GM18502 (cell line): Measurements from ENCODE around the gene MCUB.
A peak's percentile ranks its signal among the peaks of the same experiment; 100 is the strongest.
"Not testable (repeated sequence)": the region's sequence is repeated elsewhere in the genome, so short reads cannot be mapped to it uniquely, and the experiment has no call there.

Source experiments
- ATAC-seq: cut with Tn5 transposase; IDR thresholded peaks from one replicate; pipeline ENCODE4 v1.9.1; 2021; ENCODE audit warnings: mild to moderate bottlenecking; ENCODE audit not compliant: unreplicated experiment, poor library complexity

MCUB gene

DNA sequence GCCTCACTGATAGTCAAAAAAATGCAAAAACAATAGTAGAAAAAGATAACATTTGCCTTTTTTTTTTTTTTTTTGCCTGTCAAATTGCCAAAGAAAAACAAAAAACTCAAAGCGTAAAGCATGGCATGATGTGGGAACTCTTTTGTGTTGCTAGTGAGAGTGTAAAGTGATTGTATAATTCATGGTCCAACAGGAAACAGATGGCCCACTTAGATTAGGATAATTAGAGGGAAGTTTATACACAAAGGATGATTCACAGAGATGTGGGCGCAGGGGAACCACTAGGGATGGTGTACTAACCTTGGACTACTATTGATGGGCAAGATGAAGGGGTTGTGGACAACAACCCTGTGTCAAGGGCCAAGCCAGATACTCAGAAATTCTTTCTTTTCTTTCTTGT is 16.4 kb downstream of the MCUB start:
- no peak for ATAC-seq

DNA sequence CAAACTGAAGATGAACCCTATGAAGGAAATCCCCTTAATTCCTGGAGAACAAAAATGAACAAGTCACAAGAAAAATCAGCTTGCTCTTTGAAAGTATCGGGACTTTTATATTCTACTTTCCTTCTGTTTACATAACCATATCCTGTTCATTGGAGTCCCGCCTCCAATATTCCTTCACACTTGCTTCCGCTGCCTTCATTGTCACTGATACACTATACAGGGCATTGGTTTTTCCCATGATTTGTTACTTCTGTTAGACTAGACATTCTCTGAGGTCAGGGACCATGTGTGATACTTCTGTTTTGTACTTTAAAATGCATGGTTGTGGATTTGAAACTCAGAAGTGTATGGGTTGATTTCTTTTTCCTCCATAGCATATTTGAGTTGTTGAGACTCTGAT is 18.8 kb downstream of the MCUB start:
- no peak for ATAC-seq

DNA sequence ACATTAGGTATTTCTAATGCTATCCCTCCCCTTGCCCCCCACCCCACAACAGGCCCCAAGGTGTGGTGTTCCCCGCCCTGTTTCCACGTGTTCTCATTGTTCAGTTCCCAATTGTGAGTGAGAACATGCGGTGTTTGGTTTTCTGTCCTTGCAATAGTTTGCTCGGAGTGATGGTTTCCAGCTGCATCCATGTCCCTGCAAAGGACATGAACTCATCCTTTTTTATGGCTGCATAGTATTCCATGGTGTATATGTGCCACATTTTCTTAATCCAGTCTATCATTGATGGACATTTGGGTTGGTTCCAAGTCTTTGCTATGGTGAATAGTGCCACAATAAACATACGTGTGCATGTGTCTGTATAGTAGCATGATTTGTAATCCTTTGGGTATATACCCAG is 20.0 kb downstream of the MCUB start:
- not testable (repeated sequence) for ATAC-seq

DNA sequence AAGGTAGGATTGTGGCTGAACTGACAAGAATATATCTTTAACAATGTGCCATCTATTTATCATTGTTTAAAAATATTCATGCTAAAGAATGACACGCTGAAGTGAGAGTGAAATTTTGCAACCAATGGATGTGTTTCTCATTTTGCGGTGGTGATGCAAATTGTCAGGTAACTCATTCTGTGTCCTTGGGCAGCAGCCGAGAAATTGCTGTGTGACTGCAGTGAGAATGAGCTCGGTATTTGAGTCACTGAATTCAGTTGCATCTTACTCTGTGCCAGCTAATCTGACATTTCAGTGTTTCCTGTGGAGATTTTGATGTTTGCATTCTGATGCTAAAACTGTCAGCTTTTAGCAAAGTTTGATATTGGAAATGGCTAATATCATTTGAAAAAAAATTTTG is 28.1 kb downstream of the MCUB start:
- ATAC-seq, result peak; percentile 99

DNA sequence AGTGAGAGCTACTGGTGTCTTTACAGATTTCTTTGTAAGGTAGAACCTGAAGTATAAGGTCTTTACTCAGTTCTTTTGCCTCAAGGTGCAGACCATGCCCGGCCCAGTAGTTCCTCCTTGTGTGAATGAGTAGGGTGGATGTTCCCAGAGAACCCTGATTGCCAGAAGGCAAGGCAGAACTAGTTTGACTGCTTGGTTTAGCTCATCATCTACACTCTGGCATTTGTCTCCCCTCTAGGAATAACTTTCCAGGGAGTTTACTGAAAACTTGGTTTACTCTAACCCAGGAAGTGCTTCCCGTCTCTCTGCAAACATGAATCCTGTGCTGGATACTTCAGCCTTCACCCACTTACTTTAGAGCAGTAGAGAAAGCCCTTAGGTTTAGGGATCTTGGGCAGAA is 29.1 kb downstream of the MCUB start:
- no peak for ATAC-seq

DNA sequence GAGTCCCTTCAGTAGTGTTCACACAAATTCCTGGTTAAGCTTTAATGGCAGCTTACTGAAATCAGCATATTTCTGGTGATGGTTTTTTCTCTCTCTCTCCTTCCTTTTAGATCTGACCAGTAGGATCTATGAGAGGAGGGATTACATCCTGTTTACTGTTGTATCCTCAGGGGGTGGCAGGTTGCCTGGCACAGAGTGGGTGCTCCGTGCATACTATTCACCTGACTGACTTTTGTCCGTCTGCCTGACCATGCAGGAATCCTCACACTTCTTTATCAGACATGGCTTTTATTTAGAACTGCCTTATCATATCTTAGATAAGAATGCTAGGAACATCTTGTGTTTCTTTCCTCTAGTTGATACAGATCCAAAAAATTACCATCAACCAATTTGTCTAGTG is 29.6 kb downstream of the MCUB start:
- ATAC-seq, result no peak

DNA sequence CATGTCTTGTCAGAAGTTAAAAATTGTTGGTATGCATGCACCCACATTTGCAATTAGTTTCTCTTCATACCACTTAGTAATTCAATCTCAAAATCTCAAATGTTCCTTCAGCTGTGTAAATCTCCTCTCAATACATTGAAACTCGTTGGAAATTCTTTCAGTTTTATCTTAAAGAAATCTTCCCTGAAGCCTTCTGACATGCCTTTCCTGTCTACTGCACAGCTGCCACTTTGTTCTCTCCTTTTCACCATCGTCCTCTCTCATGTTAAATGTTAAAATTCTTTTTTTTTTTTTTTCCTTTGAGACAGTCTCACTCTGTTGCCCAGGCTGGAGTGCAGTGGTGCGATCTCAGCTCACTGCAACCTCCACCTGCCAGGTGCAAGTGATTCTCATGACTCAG is 30.9 kb downstream of the MCUB start:
- ATAC-seq, result no peak

DNA sequence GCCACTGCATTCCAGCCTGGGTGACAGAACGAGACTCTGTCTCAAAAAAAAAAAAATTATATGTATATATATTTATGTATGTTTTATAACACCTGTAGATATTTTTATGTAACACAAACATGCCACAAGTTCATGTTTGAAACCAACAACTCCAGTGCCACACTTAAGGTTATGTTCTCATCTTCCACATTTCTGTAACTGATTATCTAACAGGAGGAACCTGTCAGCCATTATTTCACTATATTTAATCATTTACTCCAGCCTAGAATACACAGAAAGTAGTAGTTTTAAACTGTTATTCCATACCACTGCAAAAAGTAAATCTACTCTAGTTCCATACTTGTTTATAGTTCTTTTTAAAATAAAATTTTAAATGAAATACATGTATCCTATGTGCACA is 32.3 kb downstream of the MCUB start:
- no peak for ATAC-seq

DNA sequence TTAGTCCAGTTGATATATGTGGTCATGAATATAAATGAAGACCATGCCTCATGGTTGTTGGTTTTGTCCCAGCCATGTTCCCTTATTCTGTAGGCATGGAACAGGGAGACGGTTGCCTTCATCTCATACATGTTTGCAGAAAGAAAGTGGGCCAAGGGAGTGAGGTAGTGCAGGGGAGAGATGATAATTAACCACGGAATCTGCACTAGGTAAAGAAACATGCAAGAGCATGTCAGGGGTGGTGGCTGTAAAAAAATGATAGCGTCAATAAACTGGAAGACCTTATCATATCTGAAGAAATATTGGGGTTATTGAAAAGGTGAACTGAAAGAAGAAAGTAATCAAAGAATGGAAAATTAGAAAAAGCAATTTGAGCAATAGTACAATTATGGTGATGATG is 35.1 kb downstream of the MCUB start:
- not testable (repeated sequence) for ATAC-seq

DNA sequence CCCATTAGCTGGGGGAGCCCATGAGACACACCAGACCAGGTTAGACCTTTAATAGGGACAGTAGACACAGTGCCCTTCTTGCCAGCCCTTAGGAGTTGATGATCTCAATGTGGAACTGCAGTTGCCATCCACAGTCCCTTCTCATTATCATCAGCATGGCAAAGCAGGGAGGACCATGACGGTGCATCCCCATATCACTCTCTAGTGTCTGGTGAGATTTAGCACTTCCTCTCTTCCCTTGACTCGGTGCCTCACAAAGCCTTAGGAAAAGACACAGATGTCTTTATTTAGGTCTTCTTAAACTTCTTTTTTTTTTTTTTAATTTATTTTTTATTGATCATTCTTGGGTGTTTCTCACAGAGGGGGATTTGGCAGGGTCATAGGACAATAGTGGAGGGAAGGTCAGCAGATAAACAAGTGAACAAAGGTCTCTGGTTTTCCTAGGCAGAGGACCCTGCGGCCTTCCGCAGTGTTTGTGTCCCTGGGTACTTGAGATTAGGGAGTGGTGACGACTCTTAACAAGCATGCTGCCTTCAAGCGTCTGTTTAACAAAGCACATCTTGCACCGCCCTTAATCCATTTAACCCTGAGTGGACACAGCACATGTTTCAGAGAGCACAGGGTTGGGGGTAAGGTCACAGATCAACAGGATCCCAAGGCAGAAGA is 36.5 kb downstream of the MCUB start:
- ATAC-seq, result not testable (repeated sequence)

DNA sequence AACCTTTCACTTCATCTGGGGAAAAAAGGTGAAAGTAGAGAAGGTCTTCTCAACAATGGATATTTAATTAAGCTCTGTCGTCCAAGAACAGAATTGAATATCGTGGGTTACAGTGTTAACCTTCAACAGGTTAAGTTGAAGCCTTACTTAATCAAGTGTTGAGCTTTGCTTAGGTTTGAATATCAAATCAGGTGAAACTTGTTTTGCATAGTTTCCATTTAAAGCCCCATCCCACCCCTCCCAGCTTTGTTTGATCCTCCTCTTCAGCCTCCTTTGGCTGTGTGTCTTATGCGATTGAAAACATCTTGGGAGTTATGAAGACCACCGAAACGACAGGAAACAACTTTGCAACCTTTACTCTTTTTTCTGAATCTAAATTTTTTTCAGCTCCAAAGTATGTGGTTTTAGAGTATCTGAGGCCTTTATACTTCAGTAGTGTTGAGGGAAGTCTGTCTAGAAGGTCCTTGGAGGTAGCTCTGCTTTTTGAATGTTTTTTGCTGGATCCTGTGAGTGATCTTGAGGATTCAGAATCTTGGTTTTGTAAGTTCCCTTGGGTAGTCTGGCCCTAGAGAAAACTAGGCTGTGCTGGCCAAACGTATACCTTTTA is 39.1 kb downstream of the MCUB start:
- ATAC-seq, result no peak

DNA sequence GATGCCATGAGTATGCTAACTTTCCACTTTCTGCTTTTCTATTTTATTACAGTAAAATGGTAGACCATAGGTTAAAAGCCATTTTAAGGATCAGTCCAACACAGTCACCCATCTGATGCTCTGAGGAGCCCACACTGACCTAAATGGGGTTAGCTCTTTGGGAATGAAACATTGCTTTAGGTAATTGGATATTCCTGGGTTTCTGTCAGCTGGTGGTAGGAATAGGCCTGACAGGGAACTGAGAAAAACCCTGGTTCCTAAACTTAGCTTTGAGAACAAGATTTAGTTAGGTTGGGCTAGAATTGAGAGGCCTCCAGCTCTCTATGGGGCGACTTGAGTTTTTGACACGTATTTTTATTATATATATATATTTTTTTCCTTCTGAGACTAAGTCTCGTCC is 40.4 kb downstream of the MCUB start:
- no peak for ATAC-seq

DNA sequence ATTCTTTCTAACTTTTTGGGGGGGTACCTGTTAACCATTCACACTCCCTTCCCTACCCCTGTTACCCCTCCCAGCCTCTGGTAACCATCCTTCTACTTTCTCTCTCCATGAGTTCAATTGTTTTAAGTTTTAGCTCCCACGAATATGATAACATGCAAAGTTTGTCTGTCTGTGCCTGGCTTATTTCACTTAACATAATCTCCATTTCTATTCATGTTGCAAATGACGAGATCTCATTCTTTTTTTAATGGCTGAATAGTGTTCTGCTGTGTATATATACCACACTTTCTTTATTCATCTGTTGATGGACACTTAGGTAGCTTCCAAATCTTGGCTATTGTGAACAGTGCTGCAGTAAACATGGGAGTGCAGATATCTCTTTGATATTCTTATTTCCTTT is 41.3 kb downstream of the MCUB start:
- ATAC-seq, result no peak

DNA sequence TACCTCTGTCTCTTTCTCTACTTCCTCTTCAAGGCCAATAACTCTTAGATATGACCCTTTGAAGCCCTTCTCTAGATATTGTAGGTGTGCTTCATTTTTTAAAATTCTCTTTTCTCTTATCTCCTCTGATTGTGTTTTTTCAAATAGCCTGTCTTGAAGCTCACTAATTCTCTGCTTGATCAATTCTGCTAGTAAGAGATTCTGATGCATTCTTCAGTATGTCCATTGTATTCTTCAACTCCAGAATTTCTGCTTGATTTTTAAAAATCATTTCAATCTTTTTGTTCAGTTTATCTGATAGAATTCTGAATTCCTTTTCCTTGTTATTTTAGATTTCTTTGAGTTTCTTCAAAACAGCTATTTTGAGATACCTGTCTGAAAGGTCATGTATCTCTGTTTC is 47.9 kb downstream of the MCUB start:
- no peak for ATAC-seq

DNA sequence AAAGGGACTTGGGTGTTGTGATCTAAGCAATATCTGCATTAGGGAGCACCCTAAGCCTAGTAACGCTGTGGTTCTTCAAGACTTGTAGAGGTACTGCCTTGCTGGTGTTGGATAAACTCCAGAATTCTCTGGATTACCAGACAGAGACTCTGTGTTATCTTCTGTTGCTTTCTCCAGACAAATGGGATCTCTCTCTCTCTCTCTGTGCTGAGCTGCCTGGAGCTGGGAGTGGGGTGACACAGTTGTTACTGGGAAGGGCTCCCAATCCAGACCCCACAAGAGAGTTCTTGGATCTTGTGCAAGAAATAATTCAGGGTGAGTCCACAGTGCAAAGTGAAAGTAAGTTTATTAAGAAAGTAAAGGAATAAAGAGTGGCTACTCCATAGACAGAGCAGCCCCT is 48.8 kb downstream of the MCUB start:
- no peak for ATAC-seq

DNA sequence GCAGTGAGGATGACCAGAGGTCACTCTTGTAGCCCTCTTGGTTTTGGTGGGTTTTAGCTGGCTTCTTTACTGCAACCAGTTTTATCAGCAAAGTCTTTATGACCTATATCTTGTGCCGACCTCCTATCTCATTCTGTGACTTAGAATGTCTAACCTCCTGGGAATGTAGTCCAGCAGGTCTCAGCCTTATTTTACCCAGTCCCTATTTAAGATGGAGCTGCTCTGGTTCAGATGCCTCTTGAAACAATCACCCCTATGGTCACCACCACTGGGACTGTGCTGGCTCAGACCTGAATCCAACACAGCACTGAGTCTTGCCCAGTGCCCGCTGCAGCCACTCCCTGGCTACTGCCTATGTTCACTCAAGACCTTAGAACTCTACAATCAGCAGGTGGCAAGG is 49.4 kb downstream of the MCUB start:
- ATAC-seq, result no peak

DNA sequence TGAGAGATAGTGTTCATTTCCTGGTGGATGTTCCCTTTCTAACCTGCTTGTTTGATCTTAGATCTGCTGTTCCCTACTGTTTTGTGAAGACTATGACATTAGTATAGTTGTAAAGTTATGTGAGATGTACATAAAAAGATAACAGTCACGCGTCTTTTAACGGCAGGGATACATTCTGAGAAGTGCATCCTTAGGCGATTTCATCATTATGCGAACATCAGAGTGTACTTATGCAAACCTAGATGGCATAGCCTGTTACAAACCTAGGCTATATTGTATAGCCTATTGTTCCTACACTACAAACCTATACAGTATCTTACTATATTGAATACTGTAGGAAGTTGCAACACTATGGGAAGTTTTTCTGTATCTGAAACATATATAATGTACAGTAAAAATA is 50.4 kb downstream of the MCUB start:
- ATAC-seq, result no peak

DNA sequence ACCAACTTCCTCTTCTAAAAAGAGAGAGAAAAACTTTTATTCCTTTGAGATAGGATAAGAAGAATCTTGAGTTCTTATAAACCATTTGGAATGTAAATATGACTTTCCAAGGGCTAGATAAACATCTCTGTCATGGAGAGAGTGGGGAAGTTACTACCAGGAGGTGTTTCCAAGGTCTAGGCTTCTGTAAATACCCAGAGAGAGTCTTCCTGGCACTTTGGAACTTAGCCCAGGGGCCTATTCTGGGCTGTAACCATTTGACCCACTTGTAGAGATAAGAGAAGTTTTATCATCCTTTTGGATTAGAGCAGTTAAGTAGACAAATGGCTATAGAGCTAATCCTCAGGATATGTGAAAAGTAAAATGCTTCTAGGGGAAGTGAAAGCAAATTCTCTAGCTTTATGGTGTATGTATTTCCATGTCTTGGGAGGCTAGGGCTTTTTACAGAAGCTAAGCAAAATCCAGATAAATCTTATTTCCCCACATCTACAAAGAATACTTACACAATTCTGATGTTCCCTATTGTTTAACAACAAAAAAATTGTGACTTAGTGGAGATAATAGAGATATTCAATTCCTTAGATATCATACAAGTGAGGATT is 51.1 kb downstream of the MCUB start:
- no peak for ATAC-seq

DNA sequence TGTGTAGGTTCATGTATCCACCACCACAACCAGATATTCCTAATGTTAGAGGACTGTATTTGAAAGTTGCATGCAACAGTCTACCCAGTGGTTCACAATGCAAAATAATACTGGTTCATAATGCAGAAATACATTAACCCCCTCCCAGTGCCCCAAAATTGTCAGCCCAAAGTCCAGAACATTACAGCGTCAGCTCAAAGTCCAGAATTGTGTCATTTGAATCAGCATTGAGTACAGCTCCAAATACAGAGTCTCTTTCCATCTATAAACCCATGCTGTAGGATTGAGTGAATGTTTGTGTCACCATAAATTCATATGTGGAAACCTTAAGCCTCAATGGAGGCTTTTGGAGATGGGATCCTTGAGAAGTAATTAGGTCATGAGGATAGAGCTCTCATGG is 54.0 kb downstream of the MCUB start:
- ATAC-seq, result no peak

DNA sequence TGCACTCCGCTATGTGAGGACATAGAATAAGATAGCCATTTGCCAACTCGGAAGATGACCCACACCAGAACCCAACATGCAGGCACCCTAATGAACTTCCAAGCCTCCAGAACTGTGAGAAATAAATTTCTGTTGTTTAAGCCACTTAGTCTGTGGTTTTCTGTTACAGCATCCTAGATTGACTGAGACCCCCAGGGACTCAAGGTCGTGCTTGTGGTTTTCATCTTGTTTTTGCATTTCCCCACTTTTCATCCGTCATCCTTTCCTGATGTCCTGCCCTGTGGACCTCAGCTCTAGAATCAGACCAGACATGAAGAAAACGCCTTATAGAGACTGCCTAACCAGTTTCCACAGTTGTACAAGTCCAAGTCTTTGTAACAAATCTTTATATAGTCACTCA is 54.4 kb downstream of the MCUB start:
- ATAC-seq, result no peak

DNA sequence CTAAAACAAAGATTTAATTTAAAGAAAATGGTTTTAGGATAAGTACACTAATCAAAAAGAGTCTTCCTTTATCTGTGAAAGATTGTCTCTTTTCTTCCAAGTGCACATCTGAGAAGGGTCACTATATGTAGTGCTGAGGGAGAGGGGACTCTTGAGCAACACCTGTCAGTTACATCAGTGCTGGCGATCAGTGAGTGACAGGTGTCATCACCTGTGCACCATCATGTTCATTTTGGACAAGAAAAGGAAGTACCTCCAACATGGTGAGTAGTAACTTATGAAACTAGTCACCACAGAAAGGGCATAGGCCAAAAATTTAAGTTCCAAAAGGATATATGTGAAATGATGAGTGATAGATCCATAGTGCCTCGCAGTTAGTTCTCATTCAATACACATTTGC is 55.7 kb downstream of the MCUB start:
- ATAC-seq, result no peak

DNA sequence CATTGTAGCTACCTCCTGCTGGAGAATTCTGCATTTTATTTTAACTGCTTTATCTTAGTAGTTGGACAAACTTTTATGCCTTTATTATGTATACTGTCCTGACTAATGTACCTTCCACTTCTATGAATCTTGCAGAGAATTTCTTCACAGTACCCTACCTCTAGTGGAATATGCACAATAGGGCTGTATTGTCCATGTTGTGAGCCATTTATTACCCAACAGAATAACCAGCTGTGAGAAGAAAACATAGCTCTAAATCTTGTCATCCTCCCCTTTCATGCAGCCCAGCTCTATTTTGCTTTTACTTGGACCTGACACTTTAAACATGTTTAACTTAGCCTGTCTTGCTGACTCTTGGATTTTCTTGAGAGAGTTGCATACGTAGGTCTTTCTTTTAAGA is 56.2 kb downstream of the MCUB start:
- no peak for ATAC-seq
